Measurements from ENCODE around the gene PGBD2. TPM values are rescaled to one million over a fixed set of nuclear protein-coding genes. Genes with fewer than 3 reads are reported as not detected.

Gene PGBD2
- total and polyA plus RNA-seq, 9 of the 15 experiments (the other 6 are each of a cell fraction or from before 2014, with no cell fraction given) = 11.9 to 21.8 (median 14.7) TPM

GRCh38 chr1:248926401-248927182, 20.6 kb downstream of the PGBD2 start (continued):
- TF ChIP-seq, protein P1, sequence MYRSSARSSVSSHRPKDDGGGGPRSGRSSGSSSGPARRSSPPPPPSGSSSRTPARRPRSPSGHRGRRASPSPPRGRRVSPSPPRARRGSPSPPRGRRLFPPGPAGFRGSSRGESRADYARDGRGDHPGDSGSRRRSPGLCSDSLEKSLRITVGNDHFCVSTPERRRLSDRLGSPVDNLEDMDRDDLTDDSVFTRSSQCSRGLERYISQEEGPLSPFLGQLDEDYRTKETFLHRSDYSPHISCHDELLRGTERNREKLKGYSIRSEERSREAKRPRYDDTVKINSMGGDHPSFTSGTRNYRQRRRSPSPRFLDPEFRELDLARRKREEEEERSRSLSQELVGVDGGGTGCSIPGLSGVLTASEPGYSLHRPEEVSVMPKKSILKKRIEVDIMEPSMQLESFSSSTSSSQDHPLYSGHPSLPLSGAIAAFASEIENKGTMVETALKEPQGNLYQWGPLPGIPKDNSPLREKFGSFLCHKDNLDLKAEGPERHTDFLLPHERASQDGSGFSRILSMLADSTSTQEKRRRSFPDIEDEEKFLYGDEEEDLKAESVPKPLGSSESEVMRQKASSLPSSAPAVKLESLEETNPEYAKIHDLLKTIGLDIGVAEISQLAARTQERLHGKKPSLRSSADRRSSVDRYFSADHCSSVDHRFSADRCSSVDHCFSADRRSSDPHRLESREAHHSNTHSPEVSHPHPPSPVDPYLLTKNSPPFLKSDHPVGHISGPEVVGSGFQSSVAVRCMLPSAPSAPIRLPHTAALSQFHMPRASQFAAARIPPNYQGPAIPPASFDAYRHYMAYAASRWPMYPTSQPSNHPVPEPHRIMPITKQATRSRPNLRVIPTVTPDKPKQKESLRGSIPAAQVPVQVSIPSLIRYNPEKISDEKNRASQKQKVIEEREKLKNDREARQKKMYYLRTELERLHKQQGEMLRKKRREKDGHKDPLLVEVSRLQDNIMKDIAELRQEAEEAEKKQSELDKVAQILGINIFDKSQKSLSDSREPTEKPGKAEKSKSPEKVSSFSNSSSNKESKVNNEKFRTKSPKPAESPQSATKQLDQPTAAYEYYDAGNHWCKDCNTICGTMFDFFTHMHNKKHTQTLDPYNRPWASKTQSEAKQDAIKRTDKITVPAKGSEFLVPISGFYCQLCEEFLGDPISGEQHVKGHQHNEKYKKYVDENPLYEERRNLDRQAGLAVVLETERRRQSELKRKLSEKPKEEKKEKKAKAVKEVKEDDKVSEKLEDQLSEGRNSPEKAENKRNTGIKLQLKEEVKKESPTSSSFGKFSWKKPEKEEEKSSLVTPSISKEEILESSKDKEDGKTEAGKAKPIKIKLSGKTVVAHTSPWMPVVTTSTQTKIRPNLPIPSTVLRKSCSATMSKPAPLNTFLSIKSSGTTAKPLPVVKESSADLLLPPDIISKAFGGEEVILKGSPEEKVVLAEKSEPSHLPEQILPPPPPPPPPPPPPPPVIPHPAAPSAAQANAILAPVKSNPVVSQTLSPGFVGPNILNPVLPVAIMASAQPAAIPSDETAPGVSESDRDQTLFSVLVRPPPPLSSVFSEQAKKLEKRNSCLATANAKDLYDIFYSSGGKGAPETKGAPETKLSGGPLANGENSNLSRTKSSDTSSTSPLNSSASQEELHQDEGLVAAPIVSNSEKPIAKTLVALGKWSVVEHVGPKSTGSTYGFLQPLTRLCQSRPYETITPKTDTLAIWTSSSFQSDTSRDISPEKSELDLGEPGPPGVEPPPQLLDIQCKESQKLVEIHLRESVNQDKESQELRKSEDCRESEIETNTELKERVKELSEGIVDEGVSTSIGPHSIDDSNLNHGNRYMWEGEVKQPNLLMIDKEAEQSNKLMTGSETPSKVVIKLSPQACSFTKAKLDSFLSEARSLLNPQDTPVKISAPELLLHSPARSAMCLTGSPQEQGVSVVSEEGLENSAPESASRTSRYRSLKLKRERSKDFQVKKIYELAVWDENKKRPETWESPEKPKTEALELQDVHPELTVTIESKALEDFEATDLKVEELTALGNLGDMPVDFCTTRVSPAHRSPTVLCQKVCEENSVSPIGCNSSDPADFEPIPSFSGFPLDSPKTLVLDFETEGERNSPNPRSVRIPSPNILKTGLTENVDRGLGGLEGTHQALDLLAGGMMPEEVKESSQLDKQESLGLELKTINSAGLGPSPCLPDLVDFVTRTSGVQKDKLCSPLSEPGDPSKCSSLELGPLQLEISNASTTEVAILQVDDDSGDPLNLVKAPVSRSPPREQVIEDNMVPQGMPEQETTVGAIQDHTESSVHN (IDR thresholded peaks at IDR 0.05; ENCODE audit: borderline replicate concordance in 1 of 2, low read depth in 1 of 2) = no peak
- no peak for TF ChIP-seq TBP (optimal IDR thresholded peaks at IDR 0.05; ENCODE audit: low read depth, low read length)
- TF ChIP-seq MYC (IDR thresholded peaks at IDR 0.05; ENCODE audit: low read depth, low read length) = 0 out of 2 replicates have a peak, but pooled peaks have one; percentile 34
- no peak for TF ChIP-seq MYC (CRISPR knock-in tag; IDR thresholded peaks at IDR 0.05; ENCODE audit: borderline replicate concordance, low read depth)
- TF ChIP-seq ZNF124 (CRISPR knock-in tag; IDR thresholded peaks at IDR 0.05) = no peak
- TF ChIP-seq ZNF384 (IDR thresholded peaks at IDR 0.05; ENCODE audit: low read depth, low read length) = no peak
- TF ChIP-seq ZNF143 (CRISPR knock-in tag; IDR thresholded peaks at IDR 0.05) = no peak
- no peak for TF ChIP-seq ZNF121 (CRISPR knock-in tag; conservative IDR thresholded peaks at IDR 0.05)
- no peak for TF ChIP-seq AFF1 (IDR thresholded peaks at IDR 0.05; ENCODE audit: low read depth in 1 of 2, partially characterized antibody in 2 of 2)
- TF ChIP-seq ZMIZ1 (IDR thresholded peaks at IDR 0.05; ENCODE audit: low read depth in 2 of 2, low read length in 2 of 2) = no peak
